DOHH2 (cell line): ENCODE measurements around the gene MACC1.

Experiments used
- H3F3A ChIP-seq: fragments of 200-600 bp; sonication (generic), shearing (Covaris generic); 2 replicates; pipeline ENCODE4 v1.6.0; 2016; ENCODE audit warnings: antibody characterized with exemption, mild to moderate bottlenecking; ENCODE audit not compliant: control insufficient read depth, insufficient read depth
- H3K27ac ChIP-seq: fragments of 200-600 bp; sonication (generic); 2 replicates; pipeline ENCODE4 v1.5.1; 2014; ENCODE audit warnings: low read depth, mild to moderate bottlenecking, low read length, moderate library complexity
- H3K27me3 ChIP-seq: fragments of 200-600 bp; sonication (generic); 2 replicates; pipeline ENCODE4 v1.6.1; 2014; ENCODE audit warnings: mild to moderate bottlenecking, low read length, mixed read lengths; ENCODE audit not compliant: control insufficient read depth
- H3K36me3 ChIP-seq: fragments of 200-600 bp; sonication (generic); 2 replicates; pipeline ENCODE4 v1.6.1; 2014; ENCODE audit warnings: mild to moderate bottlenecking, low read length, moderate library complexity, mixed read lengths; ENCODE audit not compliant: control insufficient read depth
- H3K4me1 ChIP-seq: fragments of 200-600 bp; sonication (generic); 2 replicates; pipeline ENCODE4 v1.6.1; 2014; ENCODE audit warnings: mild to moderate bottlenecking, low read length, mixed read lengths; ENCODE audit not compliant: control insufficient read depth
- H3K4me2 ChIP-seq: fragments of 200-600 bp; sonication (generic); 2 replicates; pipeline ENCODE4 v1.6.0; 2014; ENCODE audit warnings: mild to moderate bottlenecking, low read length, moderate library complexity
- H3K4me3 ChIP-seq: fragments of 200-600 bp; sonication (generic); 2 replicates; pipeline ENCODE4 v1.5.1; 2014; ENCODE audit warnings: mild to moderate bottlenecking, low read length, mixed read lengths
- H3K79me2 ChIP-seq: fragments of 200-600 bp; sonication (generic); 2 replicates; pipeline ENCODE4 v1.6.1; 2014; ENCODE audit warnings: mild to moderate bottlenecking, low read length, mixed read lengths; ENCODE audit not compliant: control insufficient read depth
- H3K9me2 ChIP-seq: fragments of 200-600 bp; sonication (generic); replicated peaks from 2 replicates; pipeline ENCODE4 v1.6.1; 2014; ENCODE audit warnings: mild to moderate bottlenecking, low read length, mixed read lengths; ENCODE audit not compliant: control insufficient read depth
- H3K9me3 ChIP-seq: fragments of 200-600 bp; sonication (generic); 2 replicates; pipeline ENCODE4 v1.6.1; 2014; ENCODE audit warnings: antibody characterized with exemption, low read length, mixed read lengths; ENCODE audit not compliant: control insufficient read depth, insufficient read depth
- H4K20me1 ChIP-seq: fragments of 200-600 bp; sonication (generic); 2 replicates; pipeline ENCODE4 v1.6.0; 2014; ENCODE audit warnings: low read depth, mild to moderate bottlenecking, antibody characterized with exemption, low read length, moderate library complexity; ENCODE audit not compliant: control insufficient read depth, insufficient read depth
- EZH2phosphoT487 ChIP-seq: fragments of 200-600 bp; sonication (generic); IDR thresholded peaks from 2 replicates; pipeline ENCODE4 v1.6.1; 2017; ENCODE audit warnings: borderline replicate concordance, mild to moderate bottlenecking, antibody characterized with exemption, low read length, moderate library complexity, mixed read lengths
- TF ChIP-seq, protein P1 (sequence below): fragments of 200-600 bp; sonication (generic); IDR thresholded peaks from one replicate; pipeline ENCODE4 v1.5.1; 2014; ENCODE audit warnings: antibody characterized with exemption, mild to moderate bottlenecking, low read depth, low read length; ENCODE audit not compliant: poor library complexity, severe bottlenecking

MACC1 gene

GRCh38 chr7:20237464-20238193 is 20.4 kb upstream of the MACC1 start:
- Histone ChIP-seq H3K4me1 (peaks cover 14% of the 10 kb centered on the region), H3F3A (no peaks in the 10 kb centered on the region), H3K36me3 (no peaks in the 10 kb centered on the region), H3K9me3 (no peaks in the 10 kb centered on the region), H4K20me1 (no peaks in the 10 kb centered on the region), H3K4me2 (no peak overlapping the region), H3K27me3 (no peaks in the 10 kb centered on the region), H3K9me2 (no peaks in the 10 kb centered on the region), H3K4me3 (no peak overlapping the region), H3K27ac (no peak overlapping the region), H3K79me2 (no peaks in the 10 kb centered on the region)
- TF ChIP-seq, protein P1, sequence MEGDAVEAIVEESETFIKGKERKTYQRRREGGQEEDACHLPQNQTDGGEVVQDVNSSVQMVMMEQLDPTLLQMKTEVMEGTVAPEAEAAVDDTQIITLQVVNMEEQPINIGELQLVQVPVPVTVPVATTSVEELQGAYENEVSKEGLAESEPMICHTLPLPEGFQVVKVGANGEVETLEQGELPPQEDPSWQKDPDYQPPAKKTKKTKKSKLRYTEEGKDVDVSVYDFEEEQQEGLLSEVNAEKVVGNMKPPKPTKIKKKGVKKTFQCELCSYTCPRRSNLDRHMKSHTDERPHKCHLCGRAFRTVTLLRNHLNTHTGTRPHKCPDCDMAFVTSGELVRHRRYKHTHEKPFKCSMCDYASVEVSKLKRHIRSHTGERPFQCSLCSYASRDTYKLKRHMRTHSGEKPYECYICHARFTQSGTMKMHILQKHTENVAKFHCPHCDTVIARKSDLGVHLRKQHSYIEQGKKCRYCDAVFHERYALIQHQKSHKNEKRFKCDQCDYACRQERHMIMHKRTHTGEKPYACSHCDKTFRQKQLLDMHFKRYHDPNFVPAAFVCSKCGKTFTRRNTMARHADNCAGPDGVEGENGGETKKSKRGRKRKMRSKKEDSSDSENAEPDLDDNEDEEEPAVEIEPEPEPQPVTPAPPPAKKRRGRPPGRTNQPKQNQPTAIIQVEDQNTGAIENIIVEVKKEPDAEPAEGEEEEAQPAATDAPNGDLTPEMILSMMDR = no peak
- no peak for TF ChIP-seq EZH2phosphoT487

DNA sequence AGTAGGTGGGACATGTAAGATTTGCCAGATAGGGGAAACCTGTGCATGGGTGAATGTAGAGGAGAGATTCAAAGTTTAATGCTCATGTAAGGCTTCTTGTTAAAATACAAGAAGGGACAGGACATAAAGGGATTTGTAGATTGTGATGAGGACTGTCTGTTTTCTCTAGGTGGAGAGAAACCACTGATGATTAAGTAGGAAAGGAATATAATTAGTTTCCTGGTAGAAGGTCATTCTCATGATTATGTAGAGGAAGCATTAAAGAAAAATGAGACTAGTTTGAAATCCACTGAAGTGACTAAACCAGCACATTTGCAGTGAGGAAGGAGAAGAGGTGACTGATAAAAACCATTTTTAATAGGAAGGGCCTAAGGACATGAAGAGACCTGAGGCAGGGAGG is 19.6 kb upstream of the MACC1 start:
- no peaks in the 10 kb centered on the region for H3K9me3 ChIP-seq
- no peak overlapping the region for H3K4me3 ChIP-seq
- H3K4me1 ChIP-seq = peaks cover 14% of the 10 kb centered on the region
- no peak overlapping the region for H3K27ac ChIP-seq
- H3K4me2 ChIP-seq = no peak overlapping the region
- no peaks in the 10 kb centered on the region for H3K79me2 ChIP-seq
- H4K20me1 ChIP-seq = no peaks in the 10 kb centered on the region
- H3K27me3 ChIP-seq = no peaks in the 10 kb centered on the region
- H3K36me3 ChIP-seq = no peaks in the 10 kb centered on the region
- no peaks in the 10 kb centered on the region for H3F3A ChIP-seq
- H3K9me2 ChIP-seq = no peaks in the 10 kb centered on the region
- TF ChIP-seq, protein P1 = no peak
- no peak for TF ChIP-seq EZH2phosphoT487

DNA sequence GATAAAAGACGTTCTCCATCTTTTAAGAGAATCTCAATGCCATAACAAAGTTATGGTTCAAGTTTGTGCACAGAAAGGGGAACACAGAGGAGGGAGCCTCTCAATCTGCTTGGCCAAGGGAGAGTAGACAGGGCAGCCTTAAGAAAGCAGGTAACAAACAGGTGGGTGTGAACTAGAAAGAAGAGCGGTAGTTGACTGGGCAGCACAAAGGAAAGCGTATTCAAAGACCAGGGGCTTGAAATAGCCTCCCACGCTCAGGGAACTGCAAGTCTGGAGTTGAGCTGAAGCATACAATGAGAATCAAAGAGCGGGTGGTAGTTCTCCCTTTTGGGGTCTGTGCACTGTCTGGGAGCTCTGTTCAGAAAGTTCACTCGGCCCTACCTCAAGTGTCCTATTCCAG is 18.9 kb upstream of the MACC1 start:
- no peaks in the 10 kb centered on the region for H3K9me3 ChIP-seq
- TF ChIP-seq, protein P1 = no peak
- no peak for TF ChIP-seq EZH2phosphoT487
- H3K79me2 ChIP-seq = no peaks in the 10 kb centered on the region
- H3K27me3 ChIP-seq = no peaks in the 10 kb centered on the region
- no peaks in the 10 kb centered on the region for H3K36me3 ChIP-seq
- no peak overlapping the region for H3K27ac ChIP-seq
- peaks cover 14% of the 10 kb centered on the region for H3K4me1 ChIP-seq
- no peak overlapping the region for H3K4me3 ChIP-seq
- H3K4me2 ChIP-seq = no peak overlapping the region
- H3K9me2 ChIP-seq = no peaks in the 10 kb centered on the region
- no peaks in the 10 kb centered on the region for H3F3A ChIP-seq
- no peaks in the 10 kb centered on the region for H4K20me1 ChIP-seq
